GM19467 (cell line): Measurements from ENCODE around the gene CNOT11.
"Not testable (repeated sequence)": the region's sequence is repeated elsewhere in the genome, so short reads cannot be mapped to it uniquely, and the experiment has no call there.

Source experiments
- ATAC-seq: cut with Tn5 transposase; IDR thresholded peaks from one replicate; pipeline ENCODE4 v1.9.1; 2021; ENCODE audit warnings: mild to moderate bottlenecking, moderate library complexity; ENCODE audit not compliant: unreplicated experiment

The CNOT11 gene

DNA sequence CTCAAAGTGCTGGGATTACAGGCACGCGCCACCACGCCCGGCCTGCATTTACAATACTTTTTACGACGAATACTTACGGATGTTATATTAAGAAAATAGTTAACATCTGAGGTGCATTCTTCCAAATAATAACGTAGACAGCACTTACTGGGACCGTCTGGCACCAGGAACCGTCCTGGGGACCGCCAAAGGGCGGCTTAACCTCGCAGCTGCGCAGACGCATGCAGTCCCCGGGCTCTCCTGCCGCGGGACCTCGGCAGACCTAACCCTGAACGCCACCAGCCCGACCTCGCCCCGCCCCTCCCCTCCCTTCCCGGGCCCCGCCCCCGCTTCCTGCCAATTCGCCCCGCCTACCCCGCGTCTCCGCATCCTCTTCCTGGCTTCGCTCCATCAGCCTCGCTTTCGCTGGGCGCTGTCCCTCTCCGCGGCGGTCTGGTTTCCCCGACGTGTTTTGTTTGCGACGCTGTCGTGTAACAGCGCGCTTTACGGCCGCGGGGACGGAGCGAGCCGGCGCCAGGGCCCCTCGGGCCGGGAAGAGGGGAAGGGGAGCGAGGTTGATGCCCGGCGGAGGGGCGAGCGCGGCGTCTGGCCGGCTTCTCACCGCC is at the start of gene CNOT11:
TSS of gene CNOT11 (plus strand) at position 479 of the 605 bp plus-strand sequence. CDS start at position 558, 79 bp downstream.
- ATAC-seq = peak; percentile 81

DNA sequence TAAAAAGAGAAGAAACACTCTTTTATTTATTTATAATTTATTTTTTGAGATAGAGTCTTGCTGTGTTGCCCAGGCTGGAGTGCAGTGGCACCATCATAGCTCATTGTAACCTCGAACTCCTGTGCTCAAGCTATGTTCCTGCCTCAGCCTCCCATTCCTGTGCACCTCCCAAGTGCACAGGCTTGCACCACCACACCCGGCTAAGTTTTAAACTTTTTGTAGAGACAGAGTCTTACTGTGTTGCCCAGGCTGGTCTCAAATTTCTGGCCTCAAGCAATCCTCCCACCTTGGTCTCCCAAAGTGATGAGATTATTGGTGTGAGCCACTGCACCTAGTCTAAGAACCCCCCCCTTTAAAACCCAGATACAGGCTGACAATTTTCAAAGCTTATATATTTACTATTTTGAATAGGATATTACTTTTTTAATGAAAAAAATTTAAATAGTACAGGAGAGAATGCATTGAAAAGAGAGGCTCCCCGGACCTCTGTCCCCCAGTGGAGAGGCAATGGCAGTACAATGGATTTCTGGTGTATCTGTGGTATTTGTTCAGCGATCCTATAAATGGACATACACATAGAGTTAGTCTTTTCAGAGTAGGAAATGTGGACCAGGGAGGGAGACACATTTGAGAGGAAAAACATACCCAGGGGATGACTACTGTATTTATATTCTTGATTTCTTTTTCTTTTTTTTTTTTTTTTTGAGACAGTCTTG is 48.1 kb upstream of the CNOT11 start:
- no peak for ATAC-seq

DNA sequence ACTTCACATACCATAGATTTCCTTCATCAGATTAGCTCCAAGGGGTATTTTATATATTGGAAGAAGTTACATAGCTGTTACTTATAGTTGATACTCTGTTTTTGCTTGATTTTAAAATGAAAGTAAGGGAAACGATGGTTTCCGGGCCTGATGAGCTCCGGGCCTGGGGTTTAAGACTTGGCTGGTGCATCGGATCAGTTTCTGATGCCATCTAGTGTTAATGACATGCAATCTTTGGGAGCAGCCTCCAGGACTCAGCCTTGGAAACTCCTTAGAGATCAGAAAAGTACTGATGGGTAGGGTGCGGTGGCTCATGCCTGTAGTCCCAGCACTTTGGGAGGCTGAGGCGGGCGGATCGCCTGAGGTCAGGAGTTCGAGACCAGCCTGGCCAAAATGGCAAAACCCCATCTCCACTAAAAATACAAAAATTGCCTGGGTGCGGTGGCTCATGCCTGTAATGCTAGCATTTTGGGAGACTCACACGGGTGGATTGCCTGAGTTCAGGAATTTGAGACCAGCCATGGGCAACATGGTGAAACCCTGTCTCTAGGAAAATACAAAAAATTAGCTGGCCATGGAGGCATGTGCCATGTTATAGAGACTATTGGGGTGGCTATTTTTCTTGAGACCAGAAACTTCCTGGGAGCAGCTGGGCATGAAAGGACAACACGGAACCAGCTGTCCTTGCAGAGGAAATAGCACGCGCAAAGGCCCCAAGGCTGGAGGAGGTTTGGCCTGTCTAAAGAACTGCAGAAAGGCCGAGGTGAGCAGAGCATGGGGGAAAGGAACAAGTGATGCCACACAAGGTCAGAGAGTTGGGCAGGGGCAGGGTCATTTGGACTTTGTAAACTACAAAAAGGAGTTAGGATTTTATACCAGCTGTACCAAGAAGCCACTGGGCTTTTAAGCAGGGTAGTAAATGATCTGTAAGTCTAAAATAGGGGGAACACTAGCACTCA is 46.9 kb upstream of the CNOT11 start:
- ATAC-seq = peak; percentile 58

DNA sequence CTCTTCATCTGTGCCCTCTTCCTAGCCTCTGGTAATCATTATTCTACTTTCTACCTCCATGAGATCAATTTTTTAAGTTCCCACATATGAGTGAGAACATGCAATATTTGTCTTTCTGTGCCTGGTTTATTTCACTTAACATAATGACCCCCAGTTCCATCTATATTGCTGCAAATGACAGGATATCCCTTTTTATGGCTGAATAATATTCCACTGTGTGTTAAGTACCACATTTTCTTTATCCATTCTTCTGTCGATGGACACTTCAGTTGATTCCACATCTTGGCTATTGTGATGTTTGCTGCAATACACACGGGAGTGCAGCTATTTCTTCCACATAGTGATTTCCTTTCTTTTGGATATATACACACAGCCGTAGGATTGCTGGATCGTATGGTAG is 43.9 kb upstream of the CNOT11 start:
- no peak for ATAC-seq

DNA sequence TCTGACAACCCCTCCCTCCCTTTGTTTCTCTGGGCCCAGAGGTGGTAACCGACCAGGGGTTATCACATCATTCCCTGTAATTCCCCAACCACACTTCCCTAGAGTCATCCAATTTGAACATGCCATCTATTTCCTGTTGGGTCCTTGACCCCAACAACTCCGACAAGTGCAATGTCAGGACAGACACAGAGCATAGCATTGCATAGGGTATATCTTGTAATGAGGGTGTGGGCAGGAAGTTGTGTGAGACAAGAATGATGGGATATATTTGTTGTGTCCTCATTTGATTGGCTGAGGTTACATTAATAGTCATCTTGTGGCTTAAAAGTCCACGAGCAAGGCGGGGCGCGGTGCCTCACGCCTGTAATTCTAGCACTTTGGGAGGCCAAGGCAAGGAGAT is 33.4 kb upstream of the CNOT11 start:
- ATAC-seq = no peak

DNA sequence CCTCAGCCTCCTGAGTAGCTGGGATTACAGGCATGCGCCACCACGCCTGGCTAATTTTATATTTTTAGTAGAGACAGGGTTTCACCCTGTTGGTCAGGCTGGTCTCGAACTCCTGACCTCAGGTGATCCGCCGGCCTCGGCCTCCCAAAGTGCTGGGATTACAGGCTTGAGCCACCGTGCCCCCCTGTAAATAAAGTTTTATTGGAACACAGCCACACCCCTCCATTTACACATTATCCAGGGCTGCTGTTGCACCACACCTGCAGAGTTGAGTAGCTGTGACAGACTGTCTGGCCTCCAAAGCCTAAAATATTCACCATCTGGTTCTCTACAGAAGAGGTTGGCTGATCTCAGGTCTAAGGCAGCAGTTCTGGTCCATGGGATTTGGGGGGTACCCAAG is 32.6 kb upstream of the CNOT11 start:
- ATAC-seq = not testable (repeated sequence)

DNA sequence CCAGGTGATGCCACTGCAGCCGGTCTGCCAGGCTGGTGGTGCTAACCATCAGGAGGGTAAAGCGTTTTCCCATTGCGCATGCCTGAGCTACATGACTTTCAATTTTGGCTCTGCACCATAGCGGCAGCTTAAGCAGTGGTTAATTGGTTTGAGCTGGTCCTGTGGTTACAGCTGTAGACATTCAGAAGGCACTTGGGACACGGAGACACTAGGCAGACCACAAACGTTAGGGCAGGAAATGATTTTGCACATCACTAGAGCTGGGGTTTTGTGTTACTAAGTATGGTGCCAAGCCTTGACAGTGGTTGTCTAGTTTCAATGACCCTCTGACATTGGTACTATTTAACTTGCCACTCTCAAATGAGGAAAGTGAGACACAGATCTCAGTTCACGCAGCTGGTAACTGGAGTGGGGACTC is 28.9 kb upstream of the CNOT11 start:
- ATAC-seq = peak; percentile 98

DNA sequence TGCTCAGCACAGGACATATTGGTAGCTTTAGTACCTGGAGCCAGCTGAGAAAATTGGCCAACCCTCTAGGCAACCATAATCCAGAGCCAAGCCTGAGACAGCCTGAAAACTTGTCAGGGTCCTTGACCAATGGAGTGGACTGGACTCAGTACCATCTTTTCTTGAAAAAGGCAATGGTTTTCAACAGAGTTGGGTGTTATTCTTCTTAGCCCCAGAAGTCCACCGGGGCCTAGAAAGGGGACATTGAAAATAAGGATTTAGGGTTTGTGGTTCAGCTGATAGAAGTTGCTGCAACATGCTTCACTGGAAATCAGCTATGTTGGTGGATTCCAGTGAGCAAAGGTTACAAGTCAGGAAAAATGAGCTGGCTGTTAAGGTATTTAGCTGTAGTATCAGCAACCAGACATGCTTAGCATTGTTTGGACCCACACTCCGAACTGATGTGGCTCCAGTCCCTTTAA is 22.1 kb upstream of the CNOT11 start:
- ATAC-seq = no peak

DNA sequence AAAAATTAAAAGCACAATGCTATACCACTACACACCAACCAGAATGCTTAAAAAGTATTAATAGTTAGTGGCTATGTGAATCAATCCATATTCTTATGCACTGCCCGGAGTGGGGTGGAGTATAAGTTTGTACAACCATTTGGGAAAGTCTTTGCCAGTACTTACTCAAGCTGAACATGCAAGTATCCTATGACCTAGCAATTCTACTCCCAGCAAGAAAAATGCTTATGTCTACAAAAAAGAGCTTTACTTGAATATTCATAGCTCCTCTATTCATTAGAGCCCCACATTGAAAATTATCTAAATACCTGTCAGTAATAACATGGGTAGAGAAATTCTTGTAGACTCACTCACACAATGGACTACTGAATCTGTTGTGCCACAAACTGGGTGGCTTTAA is 21.4 kb upstream of the CNOT11 start:
- no peak for ATAC-seq

DNA sequence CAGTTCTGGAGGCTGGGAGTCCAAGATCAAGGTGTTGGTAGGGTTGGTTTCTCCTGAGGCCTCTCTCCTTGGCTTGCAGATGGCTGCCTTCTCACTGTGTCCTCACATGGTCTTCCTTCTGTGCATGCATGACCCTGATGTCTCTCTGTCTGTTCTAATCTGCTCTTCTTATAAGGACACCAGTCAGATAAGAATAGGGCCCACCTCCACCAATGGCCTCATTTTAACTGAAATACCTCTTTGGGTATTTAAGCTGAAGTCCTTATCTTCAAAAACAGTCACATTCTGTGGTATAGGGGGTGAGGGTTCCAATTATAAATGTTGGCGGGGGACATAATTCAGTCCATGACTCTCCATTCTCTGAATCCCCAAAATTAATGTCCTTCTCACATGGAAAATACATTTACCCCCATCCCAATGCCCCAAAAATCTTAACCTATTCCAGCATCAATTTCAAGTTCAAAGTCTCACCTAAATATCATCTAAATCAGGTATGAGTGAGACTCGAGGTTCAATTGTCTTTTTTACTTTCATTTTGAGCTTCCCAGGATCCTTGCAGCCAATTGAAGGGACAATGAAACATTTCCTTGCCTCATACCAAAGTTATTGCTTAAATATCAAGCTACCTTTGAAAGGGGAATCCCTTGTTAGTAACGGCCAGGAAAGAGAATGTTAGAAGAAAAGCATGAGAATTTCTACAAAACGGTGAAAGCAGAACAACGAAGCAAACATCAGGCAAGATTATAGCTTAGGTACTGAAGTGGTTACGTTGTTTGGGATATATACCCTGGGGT is 20.6 kb upstream of the CNOT11 start:
- no peak for ATAC-seq

DNA sequence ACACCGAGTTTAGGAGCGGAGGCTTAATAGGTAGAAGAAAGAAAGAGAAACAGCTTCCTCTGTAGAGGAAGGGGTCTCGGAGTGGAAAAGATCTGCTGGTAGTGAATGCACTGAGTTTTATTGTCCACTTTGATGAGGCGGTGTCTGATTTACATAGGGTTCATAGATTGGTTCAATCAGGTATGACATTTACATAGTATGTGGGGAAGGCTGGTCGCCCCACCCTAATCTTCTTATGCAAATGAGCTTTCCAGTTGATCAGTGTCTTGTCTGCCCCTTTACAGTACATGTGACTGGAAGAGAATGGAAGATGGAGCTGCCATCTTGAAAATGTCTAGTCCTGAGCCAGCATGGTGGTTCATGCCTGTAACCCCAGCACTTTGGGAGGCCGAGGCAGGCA is 19.9 kb upstream of the CNOT11 start:
- ATAC-seq = no peak

DNA sequence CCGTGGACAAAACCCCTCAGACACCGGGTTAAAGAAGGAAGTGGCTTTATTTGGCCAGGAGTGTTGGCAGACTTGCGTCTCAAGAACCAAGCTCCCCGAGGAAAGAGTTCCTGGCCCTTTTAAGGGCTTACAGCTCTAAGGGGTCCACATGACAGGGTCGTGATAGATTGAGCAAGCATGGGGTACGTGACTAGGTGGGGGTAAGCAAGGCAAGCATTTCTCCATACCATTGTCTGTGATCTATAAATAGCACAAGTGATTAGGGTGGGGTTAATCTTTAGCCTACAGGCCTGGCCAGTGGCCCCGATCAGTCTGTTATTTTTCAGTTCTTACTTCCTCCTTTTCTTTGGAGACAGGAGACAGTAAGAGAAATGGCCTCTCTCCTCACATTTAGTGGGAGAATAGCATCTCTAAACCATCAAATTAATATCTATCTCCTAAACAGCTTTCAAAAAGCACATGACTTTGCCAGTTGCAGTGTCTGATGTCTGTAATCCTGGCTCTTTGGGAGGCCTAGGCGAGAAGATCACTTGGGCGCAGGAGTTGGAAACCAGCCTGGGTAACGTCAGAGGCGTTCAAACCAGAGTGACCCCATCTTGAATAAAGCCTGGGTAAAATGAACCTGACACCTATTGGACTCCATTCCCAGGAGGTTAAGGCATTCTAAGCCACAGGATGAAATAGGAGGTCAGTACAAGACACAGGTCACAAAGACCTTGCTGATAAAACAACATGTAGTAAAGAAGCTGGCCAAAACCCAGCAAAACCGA is 18.3 kb upstream of the CNOT11 start:
- ATAC-seq = no peak

DNA sequence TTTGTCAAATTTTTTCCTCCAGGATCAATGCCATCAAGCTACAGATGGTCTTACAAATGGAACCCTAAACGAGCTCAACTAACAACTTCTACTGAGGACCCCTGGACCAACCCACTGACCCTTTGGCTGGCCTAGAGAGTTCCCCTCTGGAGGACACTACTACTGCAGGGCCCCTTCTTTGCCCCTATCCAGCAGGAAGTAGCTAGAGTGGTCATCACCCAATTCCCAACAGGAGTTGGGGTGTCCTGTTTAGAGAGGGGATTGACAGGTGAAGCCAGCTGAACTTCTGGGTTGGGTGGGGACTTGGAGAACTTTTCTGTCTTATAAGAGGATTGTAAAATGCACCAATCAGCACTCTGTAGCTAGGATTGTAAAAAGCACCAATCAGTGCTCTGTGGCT is 16.7 kb upstream of the CNOT11 start:
- not testable (repeated sequence) for ATAC-seq

DNA sequence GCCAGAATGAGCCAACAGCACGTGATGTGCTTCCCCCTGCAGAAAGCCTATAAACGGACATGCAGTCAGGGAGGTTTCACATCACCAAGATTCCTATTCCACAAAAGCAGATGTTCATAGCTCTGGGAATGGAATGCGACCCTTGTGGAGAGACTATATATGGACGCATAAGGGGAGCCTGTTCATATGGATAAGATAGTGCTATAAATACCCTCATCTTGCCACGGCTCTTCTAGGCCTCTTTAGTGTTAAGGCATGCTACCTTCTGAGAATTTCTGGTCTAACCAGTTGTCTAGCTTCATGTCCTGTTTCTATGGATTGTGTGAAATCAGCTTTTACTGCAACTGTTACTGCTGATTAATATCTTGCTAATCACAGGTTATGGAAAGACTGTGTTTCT is 14.7 kb upstream of the CNOT11 start:
- ATAC-seq = not testable (repeated sequence)

DNA sequence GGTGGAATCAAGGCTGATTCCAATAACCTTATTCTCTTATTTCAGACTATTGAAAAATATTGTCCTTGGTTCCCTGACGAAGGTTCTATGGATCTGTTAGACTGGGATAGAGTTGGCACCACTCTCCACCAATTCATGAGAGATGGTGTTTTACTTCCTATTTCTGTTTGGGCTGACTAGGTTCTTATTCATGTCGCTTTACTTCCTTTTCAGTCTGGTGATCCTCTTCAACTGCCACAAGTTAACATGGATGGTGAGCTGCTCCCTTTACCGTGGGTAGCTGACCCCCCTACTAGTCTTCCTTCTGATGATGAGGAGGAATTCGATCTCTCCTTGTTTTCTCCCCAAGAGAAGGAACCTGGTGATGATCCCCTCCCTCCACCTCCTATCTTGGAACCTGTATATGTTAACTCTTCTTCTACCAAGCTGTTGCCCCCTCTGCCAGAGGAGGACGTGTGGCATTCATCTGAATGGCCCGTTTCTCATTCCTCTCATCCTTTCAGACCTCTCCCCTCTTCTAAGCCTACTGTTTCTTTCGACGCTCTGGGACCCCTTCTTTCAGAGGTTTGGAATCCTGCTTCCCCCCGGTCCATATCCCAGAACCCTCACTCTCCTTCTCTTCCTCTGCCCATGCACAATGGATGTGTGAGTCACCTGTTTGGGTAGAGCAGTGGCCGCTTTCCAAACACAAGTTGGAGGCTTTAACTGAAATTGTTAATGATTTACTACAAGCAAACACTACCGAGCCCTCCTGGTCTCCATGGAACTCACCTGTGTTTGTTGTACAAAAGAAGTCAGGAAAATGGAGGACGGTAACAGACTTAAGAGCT is 13.5 kb upstream of the CNOT11 start:
- no peak for ATAC-seq

DNA sequence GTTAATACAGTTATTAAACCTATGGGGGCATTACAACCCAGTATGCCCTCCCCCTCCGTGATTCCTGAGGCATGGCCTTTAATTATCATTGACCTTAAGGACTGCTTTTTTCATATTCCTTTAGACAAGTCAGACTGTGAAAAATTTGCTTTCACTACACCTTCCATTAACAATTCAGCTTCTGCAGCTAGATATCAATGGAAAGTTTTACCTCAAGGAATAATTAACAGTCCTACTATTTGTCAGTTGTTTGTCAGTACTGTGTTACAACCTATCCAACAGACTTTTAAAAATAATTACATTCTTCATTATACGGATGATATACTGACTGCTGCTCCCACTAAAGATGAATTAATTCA is 12.9 kb upstream of the CNOT11 start:
- ATAC-seq = not testable (repeated sequence)

DNA sequence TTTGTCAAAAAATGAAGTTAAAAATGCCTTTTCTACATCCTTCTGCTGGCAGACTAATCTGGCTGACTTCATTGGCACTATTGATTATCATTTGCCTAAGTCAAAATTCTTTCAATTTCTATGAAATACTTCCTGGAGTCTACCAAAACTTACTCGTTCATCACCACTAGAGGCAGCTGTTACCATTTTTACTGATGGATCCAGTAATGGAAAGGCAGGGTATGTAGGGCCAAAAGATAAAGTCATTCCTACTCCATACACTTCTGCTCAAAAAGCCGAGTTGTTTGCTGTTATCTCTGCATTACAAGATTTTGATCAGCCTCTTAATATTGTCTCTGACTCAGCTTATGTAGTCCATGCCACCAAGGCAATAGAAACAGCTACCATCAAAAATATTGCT is 12.0 kb upstream of the CNOT11 start:
- ATAC-seq = not testable (repeated sequence)

DNA sequence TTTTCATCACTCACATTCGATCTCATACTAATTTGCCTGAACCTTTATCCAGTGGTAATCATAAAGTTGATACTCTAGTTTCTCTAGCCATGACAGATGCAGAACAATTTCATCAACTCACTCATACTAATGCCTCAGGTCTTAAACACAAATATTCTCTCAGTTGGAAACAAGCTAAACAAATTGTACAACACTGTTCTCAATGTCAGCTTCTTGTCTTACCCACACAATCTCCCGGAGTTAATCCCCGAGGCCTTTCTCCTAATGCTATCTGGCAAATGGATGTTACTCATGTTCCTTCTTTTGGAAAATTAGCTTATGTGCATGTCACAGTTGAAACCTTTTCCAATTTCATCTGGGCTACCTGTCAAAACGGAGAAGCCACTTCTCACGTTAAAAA is 11.5 kb upstream of the CNOT11 start:
- ATAC-seq = no peak

DNA sequence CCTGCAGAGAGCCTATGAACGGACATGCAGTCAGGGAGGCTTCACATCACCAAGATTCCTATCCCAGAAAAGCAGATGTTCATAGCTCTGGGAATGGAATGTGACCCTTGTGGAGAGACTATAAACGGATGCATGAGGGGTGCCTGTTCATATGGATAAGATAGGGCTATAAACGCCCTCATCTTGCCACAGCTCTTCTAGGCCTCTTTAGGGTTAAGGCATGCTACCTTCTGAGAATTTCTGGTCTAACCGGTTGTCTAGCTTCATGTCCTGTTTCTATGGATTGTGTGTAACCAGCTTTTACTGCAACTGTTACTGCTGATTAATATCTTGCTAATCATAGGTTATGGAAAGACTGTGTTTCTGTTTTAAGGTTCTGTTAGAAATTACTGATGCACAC is 8.3 kb upstream of the CNOT11 start:
- not testable (repeated sequence) for ATAC-seq
